Epithelial cell of esophagus (primary cell): ENCODE measurements around the gene LRP1.

ENCODE experiments used
- DNase-seq: peaks from one replicate; pipeline ENCODE4 v3.0.0; 2010; ENCODE audit warnings: low read depth
- H3K4me3 ChIP-seq: 2 replicates; pipeline ENCODE4 v1.5.1; 2011; ENCODE audit warnings: mild to moderate bottlenecking, low read length, control low read depth
- CTCF ChIP-seq: IDR thresholded peaks from 2 replicates; pipeline ENCODE4 v1.5.1; 2011; ENCODE audit warnings: low read depth, mild to moderate bottlenecking, low read length, control low read depth, inconsistent platforms; ENCODE audit not compliant: insufficient read depth; ENCODE audit errors: missing control alignments

Gene LRP1

GRCh38 chr12:57199191-57199590 lies 70.9 kb downstream of the LRP1 start:
- DNase-seq, result no peak
- no peak for TF ChIP-seq CTCF
- H3K4me3 ChIP-seq, result no peak overlapping the region

DNA sequence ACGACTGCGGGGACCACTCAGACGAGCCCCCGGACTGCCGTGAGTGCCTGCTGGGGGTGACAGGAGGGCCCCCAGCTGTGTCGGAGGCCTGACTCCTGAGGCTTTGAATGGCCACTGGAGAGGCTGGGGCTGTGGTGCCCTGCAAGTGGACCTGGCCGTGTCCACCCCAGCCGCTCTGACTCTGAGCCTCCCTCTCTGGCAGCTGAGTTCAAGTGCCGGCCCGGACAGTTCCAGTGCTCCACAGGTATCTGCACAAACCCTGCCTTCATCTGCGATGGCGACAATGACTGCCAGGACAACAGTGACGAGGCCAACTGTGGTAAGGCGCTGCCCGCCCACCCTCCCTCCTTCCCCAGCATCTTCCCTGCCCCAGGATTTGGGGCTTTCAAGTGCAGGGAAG lies 72.2 kb downstream of the LRP1 start:
- no peak overlapping the region for H3K4me3 ChIP-seq
- DNase-seq, result no peak
- TF ChIP-seq CTCF, result no peak

GRCh38 chr12:57201219-57201618 lies 72.9 kb downstream of the LRP1 start:
- no peak for TF ChIP-seq CTCF
- no peak for DNase-seq
- no peak overlapping the region for H3K4me3 ChIP-seq

DNA sequence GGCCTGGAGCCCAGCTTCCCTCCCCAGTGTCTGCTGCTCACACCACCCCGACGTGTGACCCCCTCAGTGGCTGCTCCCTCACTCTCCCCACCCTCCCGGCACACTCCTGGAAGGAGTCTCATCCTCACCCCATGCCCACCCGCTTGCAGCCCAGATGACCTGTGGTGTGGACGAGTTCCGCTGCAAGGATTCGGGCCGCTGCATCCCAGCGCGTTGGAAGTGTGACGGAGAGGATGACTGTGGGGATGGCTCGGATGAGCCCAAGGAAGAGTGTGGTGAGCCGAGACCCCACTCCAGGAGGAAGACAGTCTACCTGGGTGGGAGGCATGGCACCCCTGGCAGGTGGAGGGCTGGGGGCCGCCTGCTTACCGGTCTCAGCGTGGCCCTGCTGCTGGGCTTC lies 73.3 kb downstream of the LRP1 start:
- H3K4me3 ChIP-seq, result no peak overlapping the region
- TF ChIP-seq CTCF, result no peak
- no peak for DNase-seq

- DNase-seq, result no peak
- H3K4me3 ChIP-seq, result no peak overlapping the region
- no peak for TF ChIP-seq CTCF
Observed at GRCh38 chr12:57202321-57202720, 74.0 kb downstream of the LRP1 start.

DNA sequence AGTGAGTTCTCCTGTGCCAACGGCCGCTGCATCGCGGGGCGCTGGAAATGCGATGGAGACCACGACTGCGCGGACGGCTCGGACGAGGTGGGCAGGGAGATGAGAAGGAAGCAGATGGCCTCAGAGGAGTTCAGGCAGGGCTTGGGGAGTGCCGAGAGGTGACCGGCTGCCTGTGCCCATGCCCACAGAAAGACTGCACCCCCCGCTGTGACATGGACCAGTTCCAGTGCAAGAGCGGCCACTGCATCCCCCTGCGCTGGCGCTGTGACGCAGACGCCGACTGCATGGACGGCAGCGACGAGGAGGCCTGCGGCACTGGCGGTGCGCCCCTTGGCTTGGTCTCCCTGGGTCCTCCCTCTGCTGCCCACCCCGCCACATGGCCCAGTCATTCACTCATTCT lies 74.9 kb downstream of the LRP1 start:
- DNase-seq, result no peak
- no peak overlapping the region for H3K4me3 ChIP-seq
- no peak for TF ChIP-seq CTCF

GRCh38 chr12:57203791-57204190 lies 75.5 kb downstream of the LRP1 start:
- TF ChIP-seq CTCF, result no peak
- H3K4me3 ChIP-seq, result no peak overlapping the region
- DNase-seq, result no peak
